GM10266 (cell line): ENCODE results near the gene TBX4.

Experiments used
- DNase-seq: peaks from one replicate; pipeline ENCODE4 v3.0.0; 2012; ENCODE audit errors: extremely low spot score
- CTCF ChIP-seq: IDR thresholded peaks from 2 replicates; pipeline ENCODE4 v1.5.1; 2012; ENCODE audit warnings: mild to moderate bottlenecking, low read depth; ENCODE audit not compliant: control insufficient read depth, insufficient read depth; ENCODE audit errors: missing control alignments

The TBX4 gene

GRCh38 chr17:61452301-61453290, at the start of gene TBX4:
Gene TBX4 (plus strand): TSS chr17:61452422. CDS start chr17:61456491, 4,069 bp downstream.
- no peak for DNase-seq
- no peak for TF ChIP-seq CTCF

- TF ChIP-seq CTCF: no peak
- no peak for DNase-seq
Observed at GRCh38 chr17:61402978-61403800, 49.0 kb upstream of the TBX4 start.

- DNase-seq: no peak
- TF ChIP-seq CTCF: no peak
Observed at GRCh38 chr17:61403801-61404662, 48.2 kb upstream of the TBX4 start.

- no peak for DNase-seq
- no peak for TF ChIP-seq CTCF
Observed at GRCh38 chr17:61404663-61404912, 47.6 kb upstream of the TBX4 start.

GRCh38 chr17:61404913-61405685, 47.1 kb upstream of the TBX4 start:
- no peak for DNase-seq
- no peak for TF ChIP-seq CTCF

GRCh38 chr17:61405686-61406536, 46.3 kb upstream of the TBX4 start:
- no peak for DNase-seq
- TF ChIP-seq CTCF: no peak
